HL-60/S4 (cell line): Measurements from ENCODE around the gene SLC8A2.
"Not testable (repeated sequence)": the region's sequence is repeated elsewhere in the genome, so short reads cannot be mapped to it uniquely, and the experiment has no call there.

Experiments
- in situ Hi-C: fragments of 300-500 bp; cut with MboI; formaldehyde crosslinking; loops from 2 replicates; pipeline ENCODE4 v1.14.3; 2022; ENCODE audit warnings: low sequenced_read_pairs

Gene SLC8A2

DNA sequence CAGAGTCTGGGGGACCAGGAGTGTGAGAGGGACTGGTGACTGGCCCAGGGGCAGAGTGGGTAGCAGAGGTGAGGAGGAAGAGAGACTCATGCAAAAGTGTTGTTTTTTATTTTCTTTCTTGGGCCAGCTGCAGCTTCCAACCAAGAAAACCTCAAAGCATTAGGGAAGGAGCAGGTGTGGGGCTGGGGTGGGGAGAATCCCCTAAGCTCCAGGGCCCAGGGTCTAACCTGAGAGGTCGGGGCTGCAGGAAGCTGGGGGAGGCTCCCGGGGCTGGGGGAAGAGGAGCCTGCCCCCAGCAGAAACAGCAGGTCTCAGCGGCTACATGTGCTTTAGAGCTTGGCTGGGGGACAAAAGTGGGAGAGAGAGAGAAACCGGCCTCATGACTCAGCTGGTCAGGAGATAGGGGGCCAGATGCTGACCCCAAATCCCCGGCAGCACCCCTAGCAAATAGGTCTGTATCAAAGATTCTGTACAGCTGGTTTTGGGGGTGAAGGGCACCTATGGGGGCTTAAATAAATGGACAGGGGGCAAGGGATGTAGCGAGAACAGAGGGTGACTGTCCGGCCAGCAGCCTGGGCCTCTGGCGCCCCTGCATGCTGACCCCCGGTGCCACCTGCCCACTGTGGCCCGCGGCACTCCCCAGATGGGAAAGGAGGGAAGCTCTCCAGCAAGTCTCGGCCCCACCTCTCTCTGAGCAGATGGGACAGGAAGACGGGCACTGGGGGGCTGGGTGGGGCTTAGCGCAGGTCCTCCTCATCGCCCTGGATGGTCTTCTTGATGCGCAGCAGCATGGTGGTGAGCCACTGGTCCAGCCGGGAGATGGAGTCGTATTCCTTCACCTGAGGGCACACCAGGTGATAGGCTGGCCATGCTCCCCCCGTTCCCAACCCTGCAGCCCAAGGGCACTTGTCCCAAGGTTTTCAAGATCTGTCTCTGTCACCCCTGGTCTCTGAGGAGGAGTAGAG is 16.1 kb upstream of the SLC8A2 start:
- in situ Hi-C loops, result no loop called here

- in situ Hi-C loops, result no loop called here
Measured at GRCh38 chr19:47486900-47487299, 15.2 kb upstream of the SLC8A2 start.

GRCh38 chr19:47486220-47486619 is 14.5 kb upstream of the SLC8A2 start:
- in situ Hi-C loops, result not testable (repeated sequence)

DNA sequence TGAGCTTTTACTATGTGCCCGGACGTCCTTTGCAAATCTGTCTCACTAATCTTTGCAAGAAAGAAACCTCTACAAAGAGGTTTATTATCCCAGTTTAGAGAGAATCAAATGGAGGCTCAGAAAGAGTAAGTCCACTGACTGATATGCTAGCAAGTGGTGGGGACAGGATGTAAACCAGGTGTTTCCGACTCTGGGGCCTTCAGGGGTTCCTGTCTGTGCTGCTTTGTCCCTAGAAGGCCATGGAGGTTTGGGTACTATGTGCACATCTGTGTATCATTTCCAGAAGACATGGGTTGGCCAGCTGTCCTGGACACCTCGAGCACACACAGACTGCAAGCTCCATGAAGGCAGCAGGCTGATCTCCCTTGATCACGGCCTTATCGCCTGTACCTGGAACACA is 13.5 kb upstream of the SLC8A2 start:
- in situ Hi-C loops, result no loop called here

DNA sequence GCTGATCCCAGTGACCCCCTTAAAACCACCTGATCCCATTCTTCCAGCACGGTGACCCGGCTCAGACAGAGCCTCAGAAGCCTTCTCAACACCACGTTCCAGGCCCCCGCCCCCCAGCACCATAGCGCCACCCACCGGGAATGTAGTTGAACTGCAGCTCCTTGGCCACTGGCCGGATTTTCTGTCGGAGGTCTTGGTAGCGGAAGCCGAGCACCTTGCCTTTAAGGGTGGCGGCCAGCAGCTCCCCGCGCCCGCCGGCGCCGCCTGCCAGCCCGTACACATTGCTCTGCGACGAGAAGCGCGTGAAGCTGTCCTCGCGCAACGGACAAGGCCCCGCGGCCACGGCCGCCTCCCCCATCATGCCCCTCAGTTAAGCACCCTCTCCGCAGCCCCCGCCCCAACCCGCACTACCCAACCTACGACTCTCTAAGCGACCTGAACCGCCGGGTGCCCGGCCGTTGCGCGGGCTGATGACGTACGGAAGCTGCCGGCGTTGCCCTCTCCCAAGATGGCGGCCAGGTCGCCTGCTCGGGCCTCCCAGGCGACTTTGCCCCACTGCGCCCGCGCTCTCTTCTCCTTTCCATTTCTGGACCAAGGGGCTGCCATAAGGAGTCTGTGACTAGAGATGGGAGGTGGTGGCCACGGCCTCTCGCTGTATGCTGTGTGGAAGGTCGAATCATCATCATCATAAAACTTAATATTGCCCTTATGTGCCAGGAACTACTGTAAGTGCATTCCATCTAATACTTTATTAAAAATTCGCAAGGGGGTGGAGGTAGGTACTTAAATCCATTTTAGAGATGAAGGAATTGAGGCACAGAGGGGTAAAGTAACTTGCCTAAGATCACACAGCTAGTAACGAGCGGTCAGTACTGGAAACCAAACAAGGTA is 12.4 kb upstream of the SLC8A2 start, which contains the start of gene KPTN:
Gene KPTN, minus strand, starts transcription at position 420 of the 891 bp plus-strand sequence. Its CDS starts 59 bp downstream, at position 361.
- in situ Hi-C loops, result no loop called here

GRCh38 chr19:47483200-47483599 is 11.5 kb upstream of the SLC8A2 start:
- in situ Hi-C loops, result no loop called here

DNA sequence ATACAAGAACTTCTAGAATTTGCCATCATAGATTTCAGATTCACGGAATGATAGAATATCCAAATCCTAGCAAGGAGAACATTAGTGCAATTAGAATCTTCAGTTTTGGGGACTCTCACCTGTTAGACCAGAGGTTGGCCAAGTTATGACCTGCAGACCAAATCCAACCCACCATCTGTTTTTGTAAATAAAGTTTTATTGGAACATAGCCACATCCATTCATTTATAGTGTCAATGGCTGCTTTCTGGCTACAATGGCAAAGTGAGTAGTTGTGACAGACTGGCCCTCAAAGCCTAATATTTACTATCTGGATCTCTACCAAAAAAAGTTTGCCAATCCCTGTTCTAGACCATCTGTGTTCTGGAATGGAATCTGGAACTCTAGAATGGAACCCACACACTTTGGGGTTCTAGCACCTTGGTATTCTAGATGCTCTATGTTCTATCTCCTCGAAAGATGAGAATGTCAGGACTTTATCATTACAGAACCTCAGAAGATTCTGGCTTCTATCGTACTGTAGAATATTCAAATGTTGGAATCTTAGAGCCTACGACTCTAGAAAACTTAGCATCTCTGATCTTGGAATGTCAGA is 9.9 kb upstream of the SLC8A2 start:
- in situ Hi-C loops, result no loop called here

DNA sequence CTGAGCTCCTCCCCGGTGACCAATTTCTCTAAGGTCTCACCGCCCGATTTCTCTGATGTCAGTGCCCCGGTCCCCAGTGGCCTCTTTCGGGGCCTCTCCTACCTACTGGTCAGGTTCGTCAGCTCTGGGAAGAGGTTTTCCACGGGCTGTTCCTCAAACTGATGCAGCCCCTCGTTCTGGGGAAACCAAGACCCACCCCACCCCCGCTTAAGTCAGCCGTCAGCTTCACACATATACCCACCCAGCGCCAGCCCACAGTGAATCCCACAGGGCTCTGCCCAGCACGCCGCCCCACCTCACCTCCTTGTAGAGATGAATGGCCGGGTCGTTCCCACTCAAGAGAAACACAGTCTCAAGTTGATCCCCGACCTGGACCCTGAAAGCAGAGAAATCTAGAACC is 9.0 kb upstream of the SLC8A2 start:
- in situ Hi-C loops, result no loop called here

DNA sequence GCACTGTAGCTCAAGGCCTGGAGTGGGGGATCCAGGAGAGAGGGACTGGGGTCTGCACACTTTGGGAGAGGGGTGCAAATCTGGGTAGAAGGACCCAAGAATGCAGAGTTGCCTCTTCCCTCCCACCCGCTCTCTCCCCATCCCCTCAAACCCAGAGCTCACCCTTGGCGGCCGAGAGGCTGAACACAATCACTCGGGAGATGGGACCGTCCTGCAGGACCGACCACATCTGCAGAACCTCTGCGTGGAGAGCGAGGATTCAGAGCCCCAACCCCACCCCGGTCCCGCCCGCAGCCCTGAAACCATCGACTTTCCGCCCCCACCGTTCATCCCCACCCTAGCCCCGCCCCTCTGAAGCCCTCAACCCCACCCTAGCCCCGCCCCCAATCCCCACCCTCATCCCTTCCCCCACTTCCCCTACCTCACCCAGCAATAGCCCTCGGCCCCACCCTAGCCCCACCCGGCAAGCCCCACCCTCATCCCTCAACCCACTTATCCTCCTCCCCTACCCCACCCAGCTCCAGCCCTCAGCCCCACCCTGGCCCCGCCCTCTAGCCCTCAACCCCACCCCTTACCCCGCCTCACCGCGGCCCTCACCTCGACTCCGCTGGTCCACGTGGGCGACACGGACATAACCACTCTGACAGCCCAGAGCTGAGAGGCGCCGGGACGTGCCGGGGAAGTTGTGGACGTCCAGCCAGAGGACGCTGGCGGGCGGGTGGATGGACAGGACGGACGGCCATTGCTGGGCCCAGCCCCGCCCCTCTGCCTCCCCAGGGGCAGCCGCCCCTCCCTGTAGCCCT is 8.2 kb upstream of the SLC8A2 start:
- in situ Hi-C loops, result no loop called here

GRCh38 chr19:47476438-47476972 is 4.8 kb upstream of the SLC8A2 start:
- in situ Hi-C loops, result no loop called here

DNA sequence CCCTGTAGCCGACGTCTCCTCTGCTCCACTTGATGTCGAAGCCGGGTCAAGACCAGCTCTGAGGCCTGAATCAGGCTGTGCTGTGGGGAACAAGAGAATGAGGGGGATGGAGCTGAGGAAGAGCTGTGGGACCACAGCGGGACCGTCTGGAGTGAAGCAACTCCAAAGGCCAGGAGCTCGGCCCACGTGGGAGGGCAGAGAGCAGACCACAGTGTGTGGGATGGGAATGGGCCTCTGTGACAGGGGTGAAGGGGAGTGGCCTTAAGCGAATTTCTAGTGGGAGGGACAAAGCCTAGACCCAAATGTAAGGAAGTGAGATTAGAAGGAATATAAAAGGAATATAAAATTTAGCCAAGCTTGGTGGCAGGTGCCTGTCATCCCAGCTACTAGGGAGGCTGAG is 3.8 kb upstream of the SLC8A2 start:
- in situ Hi-C loops, result no loop called here

DNA sequence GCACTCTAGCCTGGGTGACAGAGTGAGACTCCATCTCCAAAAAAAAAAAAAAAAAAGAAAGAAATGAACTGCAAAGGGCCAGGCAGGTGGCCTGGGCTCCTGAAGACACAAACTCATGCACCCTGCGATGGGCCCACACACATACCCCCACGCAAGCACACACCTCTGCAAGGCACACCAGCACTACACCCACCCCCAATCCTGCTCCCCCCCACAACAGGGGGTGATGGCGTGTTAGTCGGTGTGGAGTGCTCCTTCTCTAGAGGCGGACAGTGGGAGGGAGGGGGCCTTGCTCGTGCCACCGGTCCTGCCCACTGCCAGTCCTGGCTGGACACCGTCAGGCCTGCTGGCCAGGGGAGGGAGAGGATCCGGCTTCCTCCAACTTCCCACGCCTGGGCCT is 1.6 kb upstream of the SLC8A2 start:
- in situ Hi-C loops, result no loop called here

- in situ Hi-C loops, result no loop called here
Measured at GRCh38 chr19:47471381-47471732, 336 bp downstream of the SLC8A2 start.

DNA sequence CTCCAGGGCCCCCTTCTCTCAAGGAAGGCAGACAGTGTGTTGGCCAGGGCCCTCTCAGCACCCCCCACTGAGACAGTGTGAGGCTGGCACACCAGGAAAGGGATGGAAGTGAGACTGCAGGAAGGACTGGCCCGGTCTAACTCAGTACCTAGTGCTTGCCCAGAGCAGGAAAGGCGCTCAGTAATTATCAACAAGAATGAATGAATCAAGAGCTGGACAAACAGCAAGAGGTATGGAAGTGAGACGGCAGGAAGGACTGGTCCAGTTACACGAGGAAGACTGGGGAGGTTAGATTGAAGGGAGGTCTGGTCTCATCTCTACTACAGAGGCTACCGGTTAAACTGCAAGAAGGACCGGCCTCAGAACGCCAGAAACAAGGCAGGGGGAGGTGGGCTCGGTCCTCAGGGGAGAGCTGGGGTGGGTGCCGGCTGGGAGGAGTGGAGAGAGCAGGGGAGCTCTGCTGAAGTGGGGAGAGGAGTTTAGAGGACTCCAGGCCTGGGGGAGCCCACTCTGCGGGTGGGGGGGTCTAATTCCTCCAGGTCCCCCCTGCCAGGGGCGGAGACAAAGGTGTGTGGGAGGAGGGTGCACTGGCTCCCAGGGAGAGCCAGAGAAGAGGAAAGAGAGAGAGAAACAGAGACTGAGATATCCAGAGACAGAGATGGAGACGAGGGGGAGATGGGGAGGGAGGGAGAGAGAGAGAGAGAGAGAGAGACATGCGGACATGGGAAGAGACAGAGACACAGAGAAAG is 1.1 kb downstream of the SLC8A2 start:
- in situ Hi-C loops, result no loop called here

DNA sequence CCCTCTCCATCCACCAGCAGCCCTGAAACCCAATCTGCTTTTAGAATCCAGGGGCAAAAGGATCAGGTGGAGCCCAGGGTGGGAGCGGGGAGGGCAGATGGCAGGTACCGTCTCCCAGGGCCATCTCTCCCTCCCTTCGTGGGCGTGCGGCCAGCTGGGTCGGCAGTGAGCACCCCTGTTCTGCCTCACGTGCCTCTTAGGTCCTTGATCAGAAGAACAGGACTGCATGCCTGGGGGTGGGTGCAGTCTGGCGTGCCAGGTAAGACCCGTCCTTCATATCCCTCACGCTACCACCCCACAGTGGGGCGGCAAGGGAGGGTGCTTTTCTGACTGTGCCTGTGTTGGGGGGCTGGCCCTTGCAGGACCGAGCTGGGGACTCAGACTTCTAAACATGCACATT is 2.0 kb downstream of the SLC8A2 start:
- in situ Hi-C loops, result no loop called here

- in situ Hi-C loops, result no loop called here
Measured at GRCh38 chr19:47469363-47469700, 2.4 kb downstream of the SLC8A2 start.

DNA sequence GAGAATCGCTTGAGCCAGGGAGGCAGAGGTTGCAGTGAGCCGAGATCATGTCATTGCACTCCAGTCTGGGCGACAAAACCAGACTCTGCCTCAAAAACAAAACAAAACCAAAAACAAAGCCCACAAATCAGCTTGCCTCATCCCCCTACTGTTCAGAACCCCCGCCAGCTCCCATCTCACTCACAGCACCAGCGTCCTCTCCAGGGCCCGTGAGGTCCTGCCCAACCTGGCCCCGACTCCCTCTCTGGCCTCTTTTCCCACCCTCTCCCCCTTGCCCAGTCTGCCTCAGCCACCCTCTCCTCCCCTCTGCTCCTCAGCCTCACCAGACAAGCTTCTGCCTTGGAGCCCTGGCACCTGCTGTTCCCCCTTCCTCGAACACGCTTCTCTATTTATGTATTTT is 3.8 kb downstream of the SLC8A2 start:
- in situ Hi-C loops, result no loop called here

DNA sequence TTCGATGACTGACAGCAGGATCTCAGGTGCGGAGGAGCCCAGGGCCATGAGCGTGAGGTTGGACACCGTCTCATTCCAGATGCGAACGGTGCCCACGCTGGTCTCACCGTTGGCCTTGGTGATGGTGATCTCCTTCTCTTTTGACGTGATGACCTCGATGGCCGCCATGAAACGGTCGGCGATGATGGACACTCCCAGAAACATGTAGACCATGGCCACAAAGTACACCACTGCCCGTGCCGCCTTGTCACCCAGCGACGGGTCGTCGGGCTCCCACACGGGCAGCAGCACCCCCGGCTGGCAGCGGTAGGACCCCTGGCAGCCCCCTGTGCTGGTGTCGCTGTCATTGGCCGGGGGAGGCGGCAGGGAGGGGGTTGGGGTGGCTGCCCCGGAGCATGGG is 5.7 kb downstream of the SLC8A2 start:
- in situ Hi-C loops, result no loop called here

DNA sequence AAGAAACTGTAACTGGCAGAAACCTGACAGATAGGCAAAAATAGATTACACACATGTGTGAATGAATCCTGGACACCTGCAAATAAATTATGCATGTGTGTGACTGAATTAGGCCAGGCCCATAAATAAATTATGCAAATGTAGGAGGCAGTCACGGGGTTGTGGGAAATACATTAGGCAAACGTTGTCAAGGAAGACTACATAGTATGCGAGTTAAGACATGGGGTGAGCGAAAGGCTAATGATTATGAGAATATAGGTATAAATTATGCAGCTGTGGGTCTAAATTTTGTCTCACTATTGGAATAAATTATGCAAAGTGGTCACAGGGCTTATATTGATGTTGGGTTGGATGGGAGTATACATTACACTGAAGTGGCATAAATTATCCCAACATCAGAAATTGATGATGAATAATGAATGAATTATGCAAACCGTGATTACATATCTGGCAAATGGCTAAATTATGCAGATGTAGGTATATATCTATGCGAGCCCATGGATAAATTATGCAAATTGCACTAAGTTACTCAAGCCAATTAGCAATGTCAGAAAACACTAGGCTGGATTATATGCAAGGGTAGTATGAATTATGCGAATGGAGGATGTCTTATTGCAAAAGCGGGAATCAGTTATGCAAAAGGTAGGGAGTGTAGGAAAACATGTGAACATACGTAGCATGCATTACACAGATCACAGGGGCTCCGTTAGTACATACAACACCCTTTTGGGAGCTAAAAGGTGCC is 6.8 kb downstream of the SLC8A2 start:
- in situ Hi-C loops, result no loop called here
